Measurements from ENCODE around the gene OR2A1.
"Not testable (repeated sequence)": the region's sequence is repeated elsewhere in the genome, so short reads cannot be mapped to it uniquely, and the experiment has no call there.

The OR2A1 gene

DNA sequence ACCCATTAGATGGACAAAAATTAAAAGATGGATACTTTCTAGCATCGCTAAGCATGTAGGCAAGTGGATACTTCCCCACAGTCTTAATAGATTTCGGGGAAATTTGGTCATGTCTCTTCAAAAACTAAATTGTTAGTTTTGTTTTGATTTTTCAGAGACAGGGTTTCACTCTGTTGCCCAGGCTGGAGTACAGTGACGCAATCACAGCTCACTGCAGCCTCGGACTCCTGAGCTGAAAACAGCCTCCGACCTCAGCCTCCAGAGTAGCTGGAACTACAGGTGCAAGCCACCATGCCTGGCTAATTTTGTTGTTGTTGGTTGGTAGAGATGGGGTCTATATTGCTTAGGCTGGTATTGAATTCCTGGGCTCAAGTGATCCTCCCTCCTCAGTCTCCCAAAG, 13.6 kb downstream of the OR2A1 start:
- DNase-seq (ENCODE audit: low read depth in 2 of 2), result not testable (repeated sequence)

DNA sequence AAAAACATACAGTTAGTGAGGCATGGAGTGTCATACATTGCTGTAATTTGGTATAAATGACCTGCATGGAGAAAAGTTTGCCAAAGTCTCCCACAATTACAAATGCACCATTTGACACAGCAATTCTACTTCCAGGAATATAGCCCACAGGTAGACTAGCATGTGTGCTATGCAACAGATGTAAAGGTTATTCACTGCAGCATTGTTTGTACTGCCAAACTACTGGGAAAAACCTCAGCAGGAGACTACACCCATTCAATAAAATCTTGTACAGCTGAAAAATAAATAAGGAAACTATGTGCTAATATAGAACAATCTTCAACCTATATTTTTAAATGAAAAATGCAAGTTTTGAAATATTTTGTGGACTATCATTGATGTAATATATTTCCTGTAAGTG, 17.8 kb downstream of the OR2A1 start:
- DNase-seq (ENCODE audit: low read depth in 2 of 2), result not testable (repeated sequence)

DNA sequence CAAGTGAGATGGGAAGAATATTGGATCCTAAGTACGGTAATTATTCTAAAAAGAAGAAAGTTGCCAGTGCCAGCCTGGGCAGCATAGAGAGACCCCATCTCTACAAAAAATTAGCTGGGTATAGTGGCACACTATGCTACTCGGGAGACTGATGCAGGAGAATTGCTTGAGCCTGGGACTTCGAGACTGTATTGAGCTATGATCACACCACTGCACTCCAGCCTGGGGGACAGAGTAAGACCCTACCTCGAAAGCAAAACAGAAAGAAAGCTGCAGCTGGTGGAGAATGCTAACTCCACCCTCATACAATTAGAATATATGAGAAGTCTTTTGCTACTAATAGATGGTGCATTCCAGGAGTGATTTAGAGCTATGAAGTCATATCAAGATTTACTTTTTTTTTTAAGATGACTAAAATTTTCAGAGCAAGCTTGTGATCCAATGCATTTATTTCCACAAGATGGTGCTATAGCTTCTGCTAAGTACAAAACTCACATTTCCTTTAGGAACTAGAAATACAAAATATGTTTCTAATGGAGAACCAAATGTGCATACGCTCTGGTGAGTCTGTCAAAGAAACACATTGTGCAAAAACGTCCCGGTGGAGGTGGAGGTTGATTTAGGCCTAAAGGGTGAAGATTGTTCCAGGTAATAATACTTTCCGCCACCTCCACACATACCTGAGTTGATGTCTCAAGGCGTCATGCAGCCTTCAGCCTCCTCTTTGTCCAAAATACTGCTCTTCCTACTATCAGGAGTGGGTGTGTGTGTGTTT, 19.2 kb downstream of the OR2A1 start:
- not testable (repeated sequence) for DNase-seq (ENCODE audit: low read depth in 2 of 2)

DNA sequence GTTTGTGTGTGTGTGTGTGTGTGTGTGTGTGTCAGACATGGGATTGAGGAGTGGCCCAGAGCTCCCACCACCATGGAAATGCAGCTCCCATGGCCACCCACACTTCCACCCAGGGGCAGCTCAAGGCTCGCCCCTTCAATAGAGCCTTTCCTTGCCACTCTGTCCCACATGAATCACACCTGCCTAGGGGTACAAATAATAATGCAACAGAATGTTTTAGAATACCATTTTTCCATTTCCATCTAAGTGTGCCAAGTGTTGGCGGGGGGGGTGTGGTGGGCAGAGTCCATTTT, 19.7 kb downstream of the OR2A1 start:
- DNase-seq (ENCODE audit: low read depth in 2 of 2), result not testable (repeated sequence)

DNA sequence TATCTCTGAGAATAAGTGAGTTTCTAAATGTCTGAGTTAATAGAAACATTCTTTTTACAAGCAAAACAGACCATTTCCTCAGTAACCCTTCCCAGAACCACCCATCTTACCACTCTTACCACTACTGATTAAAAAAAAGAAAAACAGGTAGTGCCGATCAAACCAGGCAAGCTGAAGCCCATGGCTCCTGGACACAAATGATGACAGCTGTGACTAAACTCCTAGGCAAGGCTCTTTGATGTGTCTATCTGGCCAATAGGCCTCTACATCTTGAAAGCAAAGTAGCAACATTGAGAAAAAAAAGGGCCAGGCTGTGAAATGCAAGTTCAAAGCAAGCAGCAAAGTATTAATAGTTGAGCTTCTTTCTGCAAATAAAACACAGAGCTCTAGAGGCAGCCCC, 36.4 kb downstream of the OR2A1 start:
- not testable (repeated sequence) for DNase-seq (ENCODE audit: low read depth in 2 of 2)

DNA sequence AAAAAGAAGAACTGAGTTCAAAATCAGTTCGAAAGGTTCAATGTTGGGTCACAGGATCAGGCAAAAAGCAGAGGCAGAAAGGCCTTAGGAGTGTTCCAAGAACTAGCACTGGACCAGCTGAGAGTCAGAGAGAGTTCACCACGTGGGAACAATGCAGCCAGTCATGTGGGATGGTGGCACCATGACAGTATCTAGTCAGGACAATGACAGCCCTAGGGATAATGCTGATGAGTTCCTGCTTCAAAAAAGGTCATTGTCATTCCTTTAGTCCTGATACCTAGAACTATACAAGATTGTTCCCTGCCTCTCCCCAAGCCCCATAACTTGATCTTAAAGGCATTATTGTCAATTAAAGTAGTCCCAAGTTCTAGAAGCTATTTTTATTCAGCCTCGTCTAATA, 39.4 kb downstream of the OR2A1 start:
- DNase-seq (ENCODE audit: low read depth in 2 of 2), result not testable (repeated sequence)

DNA sequence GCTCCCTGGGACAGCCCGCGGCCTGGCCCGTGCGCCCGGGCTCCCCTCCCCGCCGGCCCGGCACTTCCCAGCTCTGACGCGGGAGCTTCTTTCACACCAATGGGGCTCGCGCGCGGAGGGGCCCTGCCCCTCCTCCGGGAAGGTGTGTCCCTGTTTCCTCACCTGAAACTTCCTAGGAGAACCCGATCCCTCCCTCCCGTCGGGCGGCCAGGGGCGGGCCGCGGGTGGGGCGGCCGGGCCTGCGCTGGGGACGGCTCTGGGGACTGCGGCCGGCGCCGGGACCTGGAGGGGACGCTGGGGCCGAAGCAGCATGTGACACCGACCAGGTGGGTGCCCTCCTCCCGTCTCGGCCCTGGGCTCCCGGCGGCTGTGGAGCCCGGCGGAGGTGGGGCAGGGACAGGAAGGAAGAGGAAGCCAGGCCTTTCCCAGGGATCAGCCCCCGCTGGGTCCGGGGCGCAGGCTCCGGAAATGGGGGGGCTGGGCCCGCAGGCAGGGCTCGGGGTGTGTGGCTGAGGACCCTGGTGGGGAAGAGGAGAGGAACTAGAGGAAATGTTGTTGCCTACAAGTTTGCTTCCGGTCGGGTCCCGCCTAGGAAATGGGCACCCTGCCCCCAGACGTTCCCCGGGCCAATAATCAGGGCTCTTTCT, 43.1 kb downstream of the OR2A1 start, which contains the start of gene ARHGEF5:
ARHGEF5 (plus strand) TSS at position 227 of the 647 bp plus-strand sequence. CDS start 7,268 bp downstream, outside the sequence.
- DNase-seq (ENCODE audit: low read depth in 2 of 2), result not testable (repeated sequence)

DNA sequence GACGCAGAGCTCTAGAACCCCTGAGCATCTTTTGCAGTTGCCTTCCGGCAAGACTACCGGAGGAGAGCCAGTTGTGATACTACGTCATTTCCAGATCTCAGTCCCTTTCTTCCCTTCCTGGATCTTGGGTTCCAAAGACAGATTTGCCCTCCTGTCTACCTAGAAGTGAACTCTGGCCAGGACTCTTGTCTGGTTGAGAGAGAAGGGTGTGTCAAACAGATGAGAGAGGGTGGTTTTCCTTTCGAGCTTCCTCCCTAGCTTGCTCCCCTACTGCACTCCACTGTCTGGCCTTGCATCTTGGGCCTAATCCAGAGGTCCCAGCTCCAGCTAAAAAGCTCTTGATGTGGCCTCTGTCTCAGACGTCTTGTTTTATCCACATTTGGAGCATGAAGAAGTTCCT, 44.0 kb downstream of the OR2A1 start:
- DNase-seq (ENCODE audit: low read depth in 2 of 2), result not testable (repeated sequence)

DNA sequence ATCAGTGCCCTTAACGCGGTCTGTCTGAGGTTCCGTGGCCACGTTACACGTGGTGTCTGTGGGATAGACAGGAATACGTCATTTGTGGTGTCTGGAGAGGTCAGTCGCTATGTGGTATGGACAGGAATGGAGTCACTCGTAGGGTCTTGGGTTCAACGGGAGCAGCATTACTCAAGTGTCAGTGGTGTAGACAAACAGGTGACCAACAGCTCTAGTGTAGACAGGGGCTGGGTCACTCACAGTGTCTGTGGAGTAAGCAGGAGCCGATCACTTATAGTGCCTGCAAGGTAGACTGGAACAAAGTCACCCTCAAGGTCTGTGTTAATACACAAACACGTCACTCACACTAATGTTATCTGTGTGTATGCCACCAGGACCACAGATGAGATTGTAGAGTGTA, 44.6 kb downstream of the OR2A1 start:
- DNase-seq (ENCODE audit: low read depth in 2 of 2), result not testable (repeated sequence)

DNA sequence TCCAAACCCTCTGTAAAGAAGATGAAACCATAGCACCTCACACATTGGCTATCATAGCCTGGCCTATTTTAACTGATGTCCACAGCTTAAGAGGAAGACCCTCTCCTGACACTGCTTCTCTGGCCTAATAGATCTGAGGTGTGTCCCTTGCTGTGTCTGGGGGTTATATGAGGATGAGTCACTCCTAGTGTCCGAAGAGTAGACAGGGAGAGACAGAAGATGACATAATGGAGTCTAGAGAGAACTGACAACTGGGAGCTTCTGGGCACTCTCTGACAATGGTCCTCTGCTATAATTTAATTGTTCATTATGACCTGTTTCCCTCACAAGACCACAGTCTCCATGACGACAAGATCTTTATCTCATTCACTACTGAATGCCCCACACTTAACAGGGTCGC, 49.8 kb downstream of the OR2A1 start:
- DNase-seq (ENCODE audit: low read depth in 2 of 2), result not testable (repeated sequence)

DNA sequence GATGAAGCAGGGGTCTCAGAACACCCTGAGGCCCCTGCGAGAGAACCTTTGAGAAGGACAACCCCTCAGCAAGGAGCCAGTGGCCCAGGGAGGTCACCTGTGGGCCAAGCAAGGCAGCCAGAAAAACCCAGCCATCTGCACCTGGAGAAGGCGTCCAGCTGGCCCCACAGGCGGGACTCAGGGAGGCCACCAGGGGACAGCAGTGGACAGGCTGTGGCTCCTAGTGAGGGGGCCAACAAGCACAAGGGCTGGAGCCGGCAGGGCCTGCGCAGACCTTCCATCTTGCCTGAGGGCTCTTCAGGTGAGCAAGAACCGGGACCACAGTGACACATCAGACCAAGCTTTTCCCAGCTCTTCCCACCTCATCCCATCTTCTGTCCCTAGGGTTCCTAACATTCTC, 53.3 kb downstream of the OR2A1 start:
- DNase-seq (ENCODE audit: low read depth in 2 of 2), result not testable (repeated sequence)

DNA sequence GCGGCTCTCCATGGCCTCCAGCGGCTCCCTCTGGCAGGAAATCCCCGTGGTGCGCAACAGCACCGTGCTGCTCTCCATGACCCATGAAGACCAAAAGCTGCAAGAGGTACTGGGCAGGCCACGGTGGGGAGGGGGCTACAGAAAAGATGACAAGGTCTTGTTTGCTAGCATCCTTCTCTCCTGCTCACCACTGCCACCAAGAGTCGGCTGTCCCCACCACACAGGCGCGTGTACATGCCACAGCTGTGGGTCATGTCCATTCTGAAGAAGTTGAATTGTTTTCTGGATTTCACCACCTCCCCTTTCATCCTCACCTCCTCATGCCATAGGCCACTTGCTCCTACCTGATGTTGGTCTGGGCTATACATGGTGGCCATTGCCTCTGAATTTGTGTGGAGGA, 55.0 kb downstream of the OR2A1 start:
- not testable (repeated sequence) for DNase-seq (ENCODE audit: low read depth in 2 of 2)

DNA sequence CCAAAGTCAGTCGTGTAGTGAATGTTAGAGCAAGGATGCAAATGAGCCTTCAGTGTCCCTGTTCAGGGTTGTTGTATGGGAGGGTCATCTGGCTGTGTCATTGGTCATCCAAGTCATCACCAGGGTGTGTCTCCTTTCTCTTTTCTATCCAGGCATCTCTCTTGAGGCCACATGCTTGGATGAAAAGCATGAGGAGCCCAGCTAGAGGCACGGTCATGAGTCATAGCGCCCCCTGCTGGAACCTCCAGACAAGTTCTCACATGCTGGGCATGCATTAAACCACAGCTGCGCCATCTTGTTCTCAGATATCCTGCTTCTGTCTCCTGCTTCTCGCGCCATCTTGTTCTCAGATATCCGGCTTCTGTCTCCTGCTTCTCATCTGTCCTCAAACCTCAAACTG, 57.0 kb downstream of the OR2A1 start:
- not testable (repeated sequence) for DNase-seq (ENCODE audit: low read depth in 2 of 2)
